Peyer's patch (tissue), 4 donors: Measurements from ENCODE around the gene TEK. TPM values are rescaled to one million over a fixed set of nuclear protein-coding genes. Genes with fewer than 3 reads are reported as not detected.

ENCODE experiments used
- DNase-seq, 3 donors: peaks; one replicate each; pipeline ENCODE4 v3.0.0-alpha.2; 2017 to 2019
- H3K27ac ChIP-seq, 4 donors: fragments of 200-600 bp; sonication (generic); one replicate each; pipeline ENCODE4 v1.5.1; 2016 to 2019
- H3K27me3 ChIP-seq, 2 donors: fragments of 200-600 bp; sonication (generic); one replicate each; pipeline ENCODE4 v1.5.1; 2019
- H3K36me3 ChIP-seq, 3 donors: fragments of 200-600 bp; sonication (generic); one replicate each; pipeline ENCODE4 v1.5.1; 2016 to 2019
- H3K4me1 ChIP-seq, 4 donors: fragments of 200-600 bp; sonication (generic); one replicate each; pipeline ENCODE4 v1.5.1; 2016 to 2019
- H3K4me3 ChIP-seq, 4 donors: fragments of 200-600 bp; sonication (generic); 1 replicate in 3 of 4; 2 replicates in 1 of 4; pipeline ENCODE4 v1.5.1; 2016 to 2019; ENCODE audit warnings: mild to moderate bottlenecking in 1 of 4
- H3K9me3 ChIP-seq, 4 donors: fragments of 200-600 bp; sonication (generic); one replicate each; pipeline ENCODE4 v1.5.1; 2016 to 2019; ENCODE audit warnings: mild to moderate bottlenecking in 1 of 4
- POLR2A ChIP-seq, 2 donors: fragments of 450-650 bp; IDR thresholded peaks; one replicate each; pipeline ENCODE4 v1.5.1; 2017; ENCODE audit warnings: antibody characterized with exemption in 2 of 2, mild to moderate bottlenecking in 2 of 2, moderate library complexity in 2 of 2
- total RNA-seq, 4 donors: library from RNA; depleted of rRNA; stranded (reverse); fragments of >200 nt; gene quantifications; one replicate each; pipeline ENCODE4 v1.1.0, GENCODE V29; 2016
- TF ChIP-seq, protein P1 (sequence below), 6 experiments: fragments of 450-650 bp in 4 of 6; fragments of 200-600 bp in 2 of 6; sonication (generic) in 1 of 6; IDR thresholded peaks; one replicate each; pipeline ENCODE4 v1.5.1; 2017 to 2019; ENCODE audit warnings: antibody characterized with exemption in 6 of 6, mild to moderate bottlenecking in 3 of 6, moderate library complexity in 1 of 6

Gene TEK
- total RNA-seq, 4 donors from 2014 or later, result 3.0 to 22.3 (median 4.3) TPM

DNA sequence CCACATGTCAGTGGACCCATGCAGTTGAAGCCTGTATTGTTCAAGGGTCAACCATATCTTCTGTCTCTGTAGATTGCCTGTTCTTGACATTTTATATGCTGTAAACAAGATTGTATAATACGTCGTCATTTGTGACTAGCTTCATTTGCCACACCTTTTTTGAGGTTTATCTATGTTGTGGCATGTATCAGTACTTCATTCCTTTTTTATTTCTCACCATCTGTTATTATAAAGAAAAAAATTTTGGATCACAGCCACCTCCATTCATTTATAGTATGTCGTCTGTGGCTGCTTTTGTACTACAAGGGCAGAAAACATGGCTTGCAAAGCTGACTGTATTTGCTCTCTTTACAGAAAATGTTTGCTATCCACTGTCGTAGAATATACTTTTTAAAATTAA lies 72.4 kb downstream of the TEK start:
- TF ChIP-seq, protein P1, sequence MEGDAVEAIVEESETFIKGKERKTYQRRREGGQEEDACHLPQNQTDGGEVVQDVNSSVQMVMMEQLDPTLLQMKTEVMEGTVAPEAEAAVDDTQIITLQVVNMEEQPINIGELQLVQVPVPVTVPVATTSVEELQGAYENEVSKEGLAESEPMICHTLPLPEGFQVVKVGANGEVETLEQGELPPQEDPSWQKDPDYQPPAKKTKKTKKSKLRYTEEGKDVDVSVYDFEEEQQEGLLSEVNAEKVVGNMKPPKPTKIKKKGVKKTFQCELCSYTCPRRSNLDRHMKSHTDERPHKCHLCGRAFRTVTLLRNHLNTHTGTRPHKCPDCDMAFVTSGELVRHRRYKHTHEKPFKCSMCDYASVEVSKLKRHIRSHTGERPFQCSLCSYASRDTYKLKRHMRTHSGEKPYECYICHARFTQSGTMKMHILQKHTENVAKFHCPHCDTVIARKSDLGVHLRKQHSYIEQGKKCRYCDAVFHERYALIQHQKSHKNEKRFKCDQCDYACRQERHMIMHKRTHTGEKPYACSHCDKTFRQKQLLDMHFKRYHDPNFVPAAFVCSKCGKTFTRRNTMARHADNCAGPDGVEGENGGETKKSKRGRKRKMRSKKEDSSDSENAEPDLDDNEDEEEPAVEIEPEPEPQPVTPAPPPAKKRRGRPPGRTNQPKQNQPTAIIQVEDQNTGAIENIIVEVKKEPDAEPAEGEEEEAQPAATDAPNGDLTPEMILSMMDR (IDR thresholded peaks at IDR 0.05), result no peak
- TF ChIP-seq POLR2A (IDR thresholded peaks at IDR 0.05), result no peak
- no peaks in the 10 kb centered on the region for H3K36me3 ChIP-seq
- no peaks in the 10 kb centered on the region for H3K4me1 ChIP-seq
- H3K27ac ChIP-seq, result no peak overlapping the region
- H3K9me3 ChIP-seq, result no peaks in the 10 kb centered on the region
- H3K4me3 ChIP-seq, result no peak overlapping the region
- H3K27me3 ChIP-seq, result no peaks in the 10 kb centered on the region
- DNase-seq, result no peak

DNA sequence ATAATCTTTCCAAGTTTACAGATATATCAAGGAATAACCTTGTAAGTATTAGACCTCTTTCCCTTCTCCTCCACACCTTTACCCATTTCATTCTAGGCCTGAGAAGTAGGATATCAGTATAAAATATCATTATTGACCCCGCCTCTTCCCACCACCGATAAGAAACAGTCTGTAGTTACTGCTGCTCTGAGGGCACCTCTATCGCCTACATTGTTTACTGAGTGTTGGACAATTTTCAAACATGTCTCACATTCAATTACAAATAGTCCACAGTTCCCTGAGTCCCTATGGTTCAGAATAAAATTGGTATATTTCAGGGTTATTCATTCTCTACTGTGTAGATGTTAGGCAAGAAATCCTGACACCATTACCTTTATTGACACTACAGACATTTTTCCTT lies 73.4 kb downstream of the TEK start:
- Histone ChIP-seq H3K27me3 (no peaks in the 10 kb centered on the region), H3K36me3 (no peaks in the 10 kb centered on the region), H3K4me3 (no peak overlapping the region), H3K27ac (no peak overlapping the region), H3K9me3 (no peaks in the 10 kb centered on the region), H3K4me1 (no peaks in the 10 kb centered on the region)
- no peak for DNase-seq
- TF ChIP-seq, protein P1 (IDR thresholded peaks at IDR 0.05), result no peak
- TF ChIP-seq POLR2A (IDR thresholded peaks at IDR 0.05), result no peak

DNA sequence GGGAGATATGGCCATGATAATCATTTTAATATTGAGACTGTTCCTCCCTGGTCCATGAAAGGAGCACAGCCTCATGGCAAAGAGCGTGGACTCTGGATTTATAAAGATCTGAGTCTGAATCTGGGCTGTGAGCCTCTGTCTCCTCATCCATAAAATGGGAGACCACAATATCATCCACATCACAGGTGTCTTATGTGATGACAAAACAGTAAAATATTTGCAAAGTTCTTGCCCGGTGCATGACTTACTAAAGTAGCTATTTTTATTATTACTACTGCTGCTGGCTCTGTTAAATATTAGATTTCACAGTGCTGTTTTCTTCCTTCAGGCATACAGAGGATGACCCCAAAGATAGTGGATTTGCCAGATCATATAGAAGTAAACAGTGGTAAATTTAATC lies 74.1 kb downstream of the TEK start:
- Histone ChIP-seq H3K9me3 (no peaks in the 10 kb centered on the region), H3K27me3 (no peaks in the 10 kb centered on the region), H3K4me3 (no peak overlapping the region), H3K36me3 (no peaks in the 10 kb centered on the region), H3K4me1 (no peaks in the 10 kb centered on the region), H3K27ac (no peak overlapping the region)
- TF ChIP-seq POLR2A (IDR thresholded peaks at IDR 0.05), result no peak
- TF ChIP-seq, protein P1 (IDR thresholded peaks at IDR 0.05), result no peak
- no peak for DNase-seq

DNA sequence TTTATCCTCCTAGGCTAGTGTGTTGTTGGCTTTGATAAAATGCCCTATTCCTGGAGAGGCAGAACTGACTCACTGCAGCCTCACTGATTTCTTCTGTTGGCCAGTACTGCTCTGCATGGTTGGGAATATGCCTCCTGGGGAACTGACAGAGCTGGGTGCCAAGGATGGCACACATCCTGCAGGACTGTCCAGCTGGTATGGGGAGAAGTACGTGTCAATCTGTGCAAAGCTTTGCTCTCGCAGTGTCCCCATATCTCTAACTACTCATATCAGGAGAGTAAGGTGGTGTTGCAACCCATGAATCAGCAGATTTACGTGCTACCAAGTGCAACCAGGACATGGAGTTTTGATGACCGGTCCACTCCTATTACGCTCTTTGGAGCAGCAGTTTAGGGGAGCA lies 74.7 kb downstream of the TEK start:
- no peaks in the 10 kb centered on the region for H3K4me1 ChIP-seq
- no peaks in the 10 kb centered on the region for H3K36me3 ChIP-seq
- H3K27me3 ChIP-seq, result no peaks in the 10 kb centered on the region
- H3K27ac ChIP-seq, result no peak overlapping the region
- TF ChIP-seq POLR2A (IDR thresholded peaks at IDR 0.05), result no peak
- TF ChIP-seq, protein P1 (IDR thresholded peaks at IDR 0.05), result no peak
- DNase-seq, result no peak
- H3K4me3 ChIP-seq, result no peak overlapping the region
- H3K9me3 ChIP-seq, result no peaks in the 10 kb centered on the region

DNA sequence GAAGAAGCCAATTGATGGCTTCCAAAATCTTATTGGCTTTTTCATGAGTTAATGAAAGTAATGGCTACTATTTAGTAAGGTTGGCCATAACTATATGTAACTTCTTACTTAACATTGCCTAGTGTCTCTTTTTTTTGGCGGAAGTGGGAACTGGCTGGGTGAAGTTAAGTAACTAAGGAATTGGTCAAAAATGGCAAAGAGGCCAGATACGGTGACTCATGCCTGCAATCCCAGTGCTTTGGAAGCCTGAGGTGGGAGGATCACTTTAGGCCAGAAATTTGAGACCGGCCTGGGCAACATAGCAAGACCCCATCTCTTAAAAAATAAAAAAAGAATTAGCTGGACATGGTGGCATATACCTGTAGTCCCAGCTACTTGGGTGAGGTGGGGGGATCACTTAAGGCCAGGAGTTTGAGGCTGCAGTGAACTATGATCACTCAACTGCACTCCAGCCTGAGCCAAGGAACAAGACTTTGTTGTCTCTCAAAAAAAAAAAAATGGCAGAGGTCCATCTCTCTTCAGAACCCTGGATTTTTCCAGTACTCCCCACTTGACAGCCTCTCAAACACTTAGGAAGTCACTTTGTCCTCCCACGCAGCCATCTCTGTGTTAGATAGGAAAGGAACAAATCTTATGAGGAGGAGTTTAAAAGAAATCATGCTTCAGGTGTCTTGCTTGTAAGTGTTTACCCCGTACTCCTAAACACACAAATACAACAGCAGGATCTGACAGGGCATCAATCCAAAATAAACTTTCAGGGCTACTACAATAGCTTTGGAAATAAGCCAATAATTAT lies 75.7 kb downstream of the TEK start:
- Histone ChIP-seq H3K9me3 (no peaks in the 10 kb centered on the region), H3K4me1 (no peaks in the 10 kb centered on the region), H3K36me3 (no peaks in the 10 kb centered on the region), H3K27me3 (no peaks in the 10 kb centered on the region), H3K4me3 (no peak overlapping the region), H3K27ac (no peak overlapping the region)
- TF ChIP-seq POLR2A (IDR thresholded peaks at IDR 0.05), result no peak
- TF ChIP-seq, protein P1 (IDR thresholded peaks at IDR 0.05), result no peak
- DNase-seq, result no peak
